ENCODE data around the gene ANKRD60. TPM values are rescaled to one million over a fixed set of nuclear protein-coding genes. Genes with fewer than 3 reads are reported as not detected.

The ANKRD60 gene
- total RNA-seq, 1 donor from 2014 or later = not detected

DNA sequence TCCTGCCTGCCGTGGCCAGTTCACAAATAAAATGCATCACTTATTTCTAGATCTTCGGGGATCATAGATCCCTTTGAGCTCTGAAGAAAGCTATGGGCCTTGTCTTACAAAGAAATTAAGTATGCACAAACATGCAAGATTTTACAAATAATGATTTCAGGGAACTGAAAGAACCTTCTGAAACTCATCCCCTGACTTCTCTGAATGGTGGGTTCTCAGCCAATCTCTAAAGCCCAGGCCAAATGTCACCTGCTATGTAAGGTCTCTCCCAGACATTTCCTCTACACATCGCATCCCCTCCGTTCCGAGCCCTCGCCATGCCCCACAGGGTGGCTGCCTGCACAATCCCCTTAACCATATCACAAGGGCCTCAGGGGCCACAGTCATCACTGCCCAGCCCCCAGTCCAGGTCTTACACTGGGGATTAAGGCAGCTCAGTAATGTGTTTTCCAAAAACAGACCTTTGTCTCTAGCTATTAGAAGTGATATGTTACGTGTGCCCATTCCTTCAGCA is 16.1 kb upstream of the ANKRD60 start:
- DNase-seq (ENCODE audit: low spot score) = no peak

- DNase-seq (ENCODE audit: low spot score) = no peak
Measured at GRCh38 chr20:58243653-58244410, 15.4 kb upstream of the ANKRD60 start.

GRCh38 chr20:58242824-58243223 is 14.4 kb upstream of the ANKRD60 start:
- DNase-seq (ENCODE audit: low spot score) = no peak

DNA sequence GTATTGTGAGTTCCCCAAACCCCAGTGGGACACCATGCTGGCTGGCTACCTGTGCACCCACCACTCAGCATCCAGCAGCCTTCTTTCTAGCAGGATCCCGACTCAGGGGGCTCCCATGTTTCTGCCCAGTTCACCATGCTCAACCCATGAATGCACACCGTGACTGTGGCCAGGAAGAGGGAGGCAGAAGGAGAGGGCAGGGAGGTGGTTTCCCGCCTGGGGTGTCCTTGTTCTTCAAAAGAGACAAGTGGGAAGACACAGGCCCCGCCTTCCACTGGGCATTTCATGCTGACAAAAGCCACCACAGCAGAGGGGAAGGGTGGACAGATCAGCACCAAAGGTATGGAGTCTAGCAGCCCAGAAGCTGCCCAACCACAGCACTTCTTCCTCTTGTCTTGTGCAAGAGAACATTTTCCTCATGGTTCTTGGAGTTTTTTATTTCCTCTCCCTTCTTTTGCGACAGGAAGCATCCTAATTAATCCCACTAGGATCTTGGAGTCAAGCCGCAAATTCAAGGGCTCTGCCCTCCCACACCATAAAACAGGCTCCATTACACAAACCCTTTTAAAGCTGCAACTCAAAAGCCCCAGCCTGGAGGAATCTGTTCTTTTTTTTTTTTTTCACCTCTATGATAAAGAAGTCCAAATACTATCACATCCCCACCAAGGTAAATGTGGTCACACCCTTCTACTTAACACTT is 13.5 kb upstream of the ANKRD60 start:
- no peak for DNase-seq (ENCODE audit: low spot score)

DNA sequence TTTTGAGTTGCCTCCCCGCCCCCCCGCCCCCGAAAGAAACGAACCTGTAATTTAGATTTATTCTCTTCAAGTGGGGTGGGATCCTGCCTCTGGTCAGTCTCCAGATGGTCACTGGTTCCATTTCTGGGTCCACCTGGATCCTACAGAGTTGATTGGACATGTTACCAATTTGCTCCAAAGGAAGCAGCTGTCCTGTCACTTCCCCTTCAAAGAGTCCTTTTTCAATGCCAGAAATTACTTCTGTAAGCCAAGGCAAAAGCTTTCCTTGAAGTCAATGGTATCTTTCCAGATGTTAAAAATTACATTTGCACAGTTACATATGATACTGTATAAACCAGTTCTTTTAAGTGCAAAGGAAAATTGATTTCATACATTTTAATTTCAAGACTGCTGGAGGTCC is 12.0 kb upstream of the ANKRD60 start:
- DNase-seq (ENCODE audit: low spot score) = no peak

GRCh38 chr20:58239216-58239615 is 10.8 kb upstream of the ANKRD60 start:
- no peak for DNase-seq (ENCODE audit: low spot score)

GRCh38 chr20:58238490-58238889 is 10.0 kb upstream of the ANKRD60 start:
- DNase-seq (ENCODE audit: low spot score) = no peak

DNA sequence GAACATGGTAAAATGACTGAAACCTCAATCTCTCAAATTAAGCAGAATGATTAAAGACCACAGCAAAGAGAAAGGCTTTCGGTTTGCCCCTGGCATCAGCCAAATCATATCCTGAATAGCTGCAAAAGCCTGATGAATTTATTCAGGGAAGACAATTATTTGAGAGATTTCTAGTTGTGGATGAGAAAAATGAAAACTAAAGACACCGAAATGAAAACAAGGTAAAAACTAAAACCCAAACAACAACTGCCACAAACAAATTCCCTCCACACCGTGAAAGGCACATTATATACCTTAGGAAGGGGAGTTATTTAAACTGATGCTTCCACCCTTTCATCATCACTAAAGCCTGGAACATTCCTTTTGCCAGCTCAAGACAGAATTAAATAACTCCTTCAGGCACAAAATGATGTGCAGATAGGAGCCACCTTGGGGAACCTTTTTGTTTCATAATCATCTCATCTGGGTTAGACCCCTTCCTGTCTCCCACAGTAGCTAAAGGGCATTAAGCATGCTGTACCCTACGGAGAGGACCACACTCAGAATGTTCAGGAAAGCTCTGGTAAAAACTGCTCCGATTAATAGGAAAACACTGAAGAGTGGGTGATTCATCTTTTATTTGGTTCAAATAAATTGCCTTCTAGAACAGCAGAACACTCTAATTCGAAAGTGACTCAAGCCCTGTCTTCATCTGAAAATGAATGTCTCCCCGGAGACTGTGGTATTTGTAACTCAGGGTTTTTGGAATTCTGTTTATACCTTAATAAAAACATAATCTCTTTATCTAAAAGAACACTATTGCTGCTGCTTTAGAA is 9.1 kb upstream of the ANKRD60 start:
- no peak for DNase-seq (ENCODE audit: low spot score)

DNA sequence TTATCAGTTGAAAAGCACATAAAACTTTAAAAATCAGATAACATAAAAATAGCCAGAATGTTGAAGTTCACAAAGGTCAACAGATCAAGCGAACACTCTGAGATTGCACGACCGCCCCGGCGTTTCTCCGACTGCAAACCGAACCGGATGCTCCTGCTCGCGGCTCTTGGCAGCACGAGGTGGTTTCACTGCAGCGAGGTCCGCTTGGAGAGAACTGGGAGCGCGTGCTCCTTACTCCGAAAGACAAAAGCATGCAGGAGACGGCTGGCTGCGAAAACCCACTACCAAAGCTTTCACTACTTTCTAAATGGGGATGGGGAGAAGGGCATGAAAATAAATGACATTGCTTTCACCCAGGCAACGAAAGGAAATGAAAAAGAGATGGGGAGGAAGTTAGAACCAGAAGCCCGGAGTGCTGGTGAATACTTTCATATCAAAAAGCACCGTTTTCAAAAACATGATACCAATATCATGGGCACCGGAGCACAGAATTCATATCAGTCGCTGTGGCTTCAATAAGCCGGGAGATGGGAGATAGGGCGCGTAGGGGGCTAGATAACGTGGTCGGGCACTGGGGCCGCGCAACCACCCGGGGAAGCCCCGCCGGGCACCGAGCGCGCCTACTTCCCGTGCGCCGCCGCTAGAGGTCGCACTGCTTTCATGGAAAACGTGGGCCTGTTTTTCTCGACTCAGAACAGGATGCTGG is 8.3 kb upstream of the ANKRD60 start:
- DNase-seq (ENCODE audit: low spot score) = peak; percentile 71

DNA sequence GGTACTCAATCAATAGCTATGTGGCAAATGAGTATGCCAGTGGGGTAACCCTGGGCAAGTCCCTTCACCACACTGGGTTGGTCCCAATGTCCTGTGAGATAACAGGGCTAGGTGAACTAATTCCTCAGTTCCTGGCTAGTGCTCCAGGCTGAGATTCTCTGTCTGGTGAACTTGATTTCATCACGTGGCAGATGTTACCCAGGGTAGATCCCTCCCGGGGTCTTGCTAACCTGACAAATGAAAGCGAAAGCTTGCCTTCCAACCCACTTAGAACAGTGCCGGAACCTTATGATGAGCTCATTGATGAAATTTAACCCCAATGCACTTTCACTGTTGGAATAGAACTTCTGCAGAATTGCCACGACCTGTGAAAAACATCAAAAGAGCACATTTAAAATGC is 6.6 kb upstream of the ANKRD60 start:
- no peak for DNase-seq (ENCODE audit: low spot score)

DNA sequence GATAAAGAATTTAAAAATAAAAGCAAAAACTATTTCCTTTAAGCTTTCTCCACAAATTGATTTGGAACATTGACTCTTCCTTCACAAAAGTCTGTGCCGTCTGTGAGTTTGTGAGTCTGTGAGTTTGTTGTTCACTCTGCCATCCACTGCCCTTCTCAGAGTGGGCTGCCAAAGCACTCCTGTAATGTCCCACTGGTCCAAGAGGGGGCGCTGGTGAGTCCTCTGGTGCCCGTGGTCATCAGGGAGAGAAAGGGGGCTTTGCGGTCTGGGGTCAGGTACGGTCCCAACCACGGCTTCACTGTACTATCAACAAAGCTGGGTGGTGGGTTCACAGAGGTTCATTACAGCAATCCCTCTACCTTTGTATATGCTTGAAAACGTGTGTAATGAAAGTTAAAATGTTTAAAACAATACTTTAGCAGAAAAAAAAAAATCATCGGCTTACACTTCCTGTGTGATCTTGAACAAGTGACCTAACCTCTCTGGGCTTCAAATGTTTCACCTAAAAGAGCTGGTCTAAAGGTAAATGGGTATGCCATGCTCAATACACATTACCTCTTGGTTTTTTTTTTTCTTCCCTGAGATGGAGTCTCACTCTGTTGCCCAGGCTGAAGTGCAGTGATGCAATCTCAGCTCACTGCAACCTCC is 5.6 kb upstream of the ANKRD60 start:
- DNase-seq (ENCODE audit: low spot score) = no peak

DNA sequence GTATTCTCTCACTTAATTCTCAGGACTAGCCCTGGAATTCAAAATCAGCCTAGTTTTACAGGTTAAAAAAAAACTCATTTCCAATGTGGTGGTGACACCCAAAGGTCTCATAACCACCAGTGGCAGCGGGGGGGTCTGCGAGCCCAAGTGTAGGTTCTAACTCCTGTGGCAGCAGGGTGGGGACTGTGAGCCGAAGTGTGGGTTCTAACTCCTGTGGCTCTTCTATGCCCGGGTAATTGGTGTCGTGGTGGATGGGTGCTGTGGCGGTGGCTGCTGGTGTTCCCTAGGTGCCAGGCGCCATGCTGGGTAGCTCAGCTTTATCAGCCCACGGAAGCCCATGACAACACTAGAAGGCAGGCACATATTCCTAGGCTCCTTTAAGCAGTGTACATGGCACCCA is 4.9 kb upstream of the ANKRD60 start:
- DNase-seq (ENCODE audit: low spot score) = no peak

GRCh38 chr20:58231683-58232082 is 3.2 kb upstream of the ANKRD60 start:
- no peak for DNase-seq (ENCODE audit: low spot score)

GRCh38 chr20:58229198-58229798 is 845 bp upstream of the ANKRD60 start:
- DNase-seq (ENCODE audit: low spot score) = no peak

- DNase-seq (ENCODE audit: low spot score) = no peak
Measured at GRCh38 chr20:58228103-58228483, 360 bp downstream of the ANKRD60 start.

GRCh38 chr20:58227391-58228102 is 906 bp downstream of the ANKRD60 start:
- DNase-seq (ENCODE audit: low spot score) = no peak

- no peak for DNase-seq (ENCODE audit: low spot score)
Measured at GRCh38 chr20:58225452-58226200, 2.8 kb downstream of the ANKRD60 start.

GRCh38 chr20:58224974-58225373 is 3.5 kb downstream of the ANKRD60 start:
- DNase-seq (ENCODE audit: low spot score) = no peak

- DNase-seq (ENCODE audit: low spot score) = no peak
Measured at GRCh38 chr20:58224097-58224496, 4.4 kb downstream of the ANKRD60 start.
